Stimulated activated effector memory CD8-positive, alpha-beta T cell treated with anti-CD3 and anti-CD28 coated beads, Interleukin-12 subunit alpha, Interleukin-12 subunit beta, amount 100 ng/mL, for 72 hours (primary cell): ENCODE data around the gene HIBCH.
"Not testable (repeated sequence)": the region's sequence is repeated elsewhere in the genome, so short reads cannot be mapped to it uniquely, and the experiment has no call there.

ENCODE experiments used
- ATAC-seq: fragments of 150-1000 bp; cut with Tn5 transposase; 2 replicates; pipeline ENCODE4 v1.10.0; 2021
- DNase-seq, 2 donors: peaks; one replicate each; pipeline ENCODE4 v3.0.0; 2021 to 2022; ENCODE audit warnings: low spot score in 2 of 2
- H3K27ac Mint-ChIP-seq: one replicate; pipeline ENCODE4 v1.8.0; 2022; ENCODE audit warnings: mild to moderate bottlenecking, mixed read lengths
- H3K36me3 Mint-ChIP-seq: one replicate; pipeline ENCODE4 v1.8.0; 2022; ENCODE audit warnings: mild to moderate bottlenecking, mixed read lengths
- H3K4me1 Mint-ChIP-seq: one replicate; pipeline ENCODE4 v1.8.0; 2022; ENCODE audit warnings: mixed read lengths
- H3K4me3 Mint-ChIP-seq: one replicate; pipeline ENCODE4 v1.8.0; 2022; ENCODE audit warnings: mild to moderate bottlenecking, mixed read lengths
- H3K9me3 Mint-ChIP-seq: one replicate; pipeline ENCODE4 v1.8.0; 2022; ENCODE audit warnings: mixed read lengths

The HIBCH gene

DNA sequence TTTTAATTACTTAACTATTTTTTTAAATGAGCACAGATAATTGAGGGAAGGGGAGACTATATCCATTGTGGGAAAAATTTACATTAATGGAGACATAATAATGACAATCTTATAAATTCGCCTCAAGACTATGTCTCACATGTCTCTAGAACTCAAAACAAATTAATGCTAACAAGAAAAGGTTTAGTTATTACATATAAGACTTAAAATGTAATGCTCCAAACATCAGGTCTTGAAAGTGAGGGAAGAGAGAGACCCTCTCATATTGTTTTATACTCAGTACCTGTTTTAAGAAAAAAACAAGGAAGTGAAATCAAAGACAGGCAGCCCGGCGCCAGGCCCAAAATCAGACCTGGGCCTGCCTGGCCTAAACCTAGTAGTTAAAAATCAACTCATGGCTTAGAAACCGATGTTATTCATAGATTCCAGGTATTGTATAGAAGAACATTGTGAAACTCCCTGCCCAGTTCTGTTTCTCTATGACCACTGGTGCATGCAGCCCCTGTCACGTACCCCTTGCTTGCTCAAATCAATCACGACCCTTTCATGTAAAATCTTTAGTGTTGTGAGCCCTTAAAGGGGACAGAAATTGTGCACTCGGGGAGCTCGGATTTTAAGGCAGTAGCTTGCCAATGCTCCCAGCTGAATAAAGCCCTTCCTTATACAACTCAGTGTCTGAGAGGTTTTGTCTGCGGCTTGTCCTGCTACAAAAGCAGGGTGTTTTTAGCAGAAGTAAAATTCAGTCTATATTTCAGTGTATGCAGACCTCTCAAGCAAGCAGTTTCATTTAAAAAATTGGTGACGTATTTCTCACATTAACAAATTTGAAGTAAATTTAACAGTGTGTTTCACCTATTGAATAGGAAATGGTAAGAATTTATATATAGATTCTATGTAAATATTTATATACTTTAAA, 161.8 kb downstream of the HIBCH start:
- not testable (repeated sequence) for H3K9me3 Mint-ChIP-seq, ATAC-seq, H3K4me1 Mint-ChIP-seq, H3K36me3 Mint-ChIP-seq, DNase-seq, H3K27ac Mint-ChIP-seq, H3K4me3 Mint-ChIP-seq

DNA sequence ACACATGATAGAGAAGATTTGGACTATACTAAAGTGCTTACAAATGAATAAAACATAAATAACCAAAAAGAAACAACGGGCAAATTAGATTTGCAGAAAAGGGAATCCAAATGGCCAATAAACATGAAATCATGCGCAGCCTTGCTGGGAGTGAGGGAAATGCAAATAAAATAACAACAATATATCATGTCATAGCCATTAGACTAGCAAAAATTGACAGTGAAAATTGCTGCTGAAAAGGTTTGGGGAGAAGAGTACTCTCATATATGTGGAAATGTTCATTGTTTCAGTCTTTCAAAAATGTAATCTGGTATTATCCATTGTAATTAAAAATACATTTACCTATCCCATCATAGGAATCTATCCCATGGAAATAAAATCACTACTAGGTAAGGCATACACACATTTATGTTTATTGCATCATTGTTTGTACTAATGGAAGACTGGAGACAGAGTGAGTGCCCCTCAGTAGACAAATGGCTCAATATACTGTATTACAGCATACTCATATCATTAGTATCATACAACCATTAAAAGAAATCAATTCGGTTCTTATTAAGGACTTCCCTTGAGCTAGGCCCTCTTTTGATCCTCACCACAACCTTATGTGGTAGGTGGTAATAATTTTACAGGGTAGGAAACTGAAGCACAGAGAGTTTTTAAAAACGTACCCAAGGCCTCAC, 163.0 kb downstream of the HIBCH start:
- ATAC-seq (no peak), DNase-seq (no peak)
- H3K27ac Mint-ChIP-seq, result no peak overlapping the region
- no peak overlapping the region for H3K4me3 Mint-ChIP-seq
- H3K9me3 Mint-ChIP-seq, result no peaks in the 10 kb centered on the region
- H3K36me3 Mint-ChIP-seq, result no peaks in the 10 kb centered on the region
- H3K4me1 Mint-ChIP-seq, result no peaks in the 10 kb centered on the region
